A549 (cell line): ENCODE measurements around the gene MED12L. TPM values are rescaled to one million over a fixed set of nuclear protein-coding genes. Genes with fewer than 3 reads are reported as not detected.

Experiments
- ATAC-seq, 2 experiments: fragments of 200-7000 bp in 1 of 2; fragments of >200 bp in 1 of 2; cut with Nextera tagmentation in 1 of 2; cut with Tn5 transposase in 1 of 2; 3 replicates each; pipeline versions ENCODE4 v1.8.0 to v1.9.1; 2018 to 2020; ENCODE audit warnings: mild to moderate bottlenecking in 1 of 2, moderate library complexity in 1 of 2
- CTCF ChIA-PET: fragments of 300-600 bp; sonication (Branson Sonifier 250); formaldehyde crosslinking; extraction: SDS; loops from one replicate; lab custom pipeline; 2021; ENCODE audit warnings: antibody characterized with exemption, inconsistent platforms; lab: Yijun Ruan, JAX
- POLR2A ChIA-PET: fragments of 350-600 bp; formaldehyde crosslinking; extraction: SDS; loops from one replicate; lab custom pipeline; 2021; ENCODE audit warnings: antibody characterized with exemption, inconsistent platforms; lab: Yijun Ruan, JAX
- DNase-seq, 2 experiments: peaks; one replicate each; pipeline versions ENCODE4 v3.0.0 to v3.0.0-alpha.2; 2011 to 2016; ENCODE audit warnings: low read depth in 1 of 2, low spot score in 1 of 2
- FAIRE-seq: peaks from 2 replicates; lab custom pipeline; 2011; peaks lifted over from hg19 to GRCh38; lab: Jason Lieb, UNC
- H3K27ac ChIP-seq, 2 experiments: fragments of >200 bp; sonication (Bioruptor Twin); formaldehyde crosslinking; 3 replicates each; pipeline ENCODE4 v1.5.1; 2016 to 2017
- H3K4me1 ChIP-seq: fragments of >200 bp; sonication (Bioruptor Twin); formaldehyde crosslinking; 3 replicates; pipeline ENCODE4 v1.6.1; 2016
- H3K4me2 ChIP-seq: fragments of >200 bp; sonication (Bioruptor Twin); formaldehyde crosslinking; 3 replicates; pipeline ENCODE4 v1.6.1; 2016
- H3K4me3 ChIP-seq: fragments of >200 bp; sonication (Bioruptor Twin); formaldehyde crosslinking; 3 replicates; pipeline ENCODE4 v1.5.1; 2016
- H3K9me3 ChIP-seq: fragments of >200 bp; sonication (Bioruptor Twin); formaldehyde crosslinking; 3 replicates; pipeline ENCODE4 v1.6.1; 2016
- BHLHE40 ChIP-seq: IDR thresholded peaks from 2 replicates; pipeline ENCODE4 v1.6.1; 2012; ENCODE audit warnings: low read depth, low read length, inconsistent platforms
- EHMT2 ChIP-seq: fragments of 200-600 bp; sonication (generic); IDR thresholded peaks from 2 replicates; pipeline ENCODE4 v1.6.1; 2016; ENCODE audit warnings: antibody characterized with exemption, low read depth, mild to moderate bottlenecking, moderate library complexity
- ELK1 ChIP-seq: fragments of 150-350 bp; IDR thresholded peaks from 2 replicates; pipeline ENCODE4 v1.6.1; 2014; ENCODE audit warnings: low read depth, mild to moderate bottlenecking, low read length
- EP300 ChIP-seq, 2 experiments: fragments of >200 bp; sonication (Bioruptor Twin); formaldehyde crosslinking; IDR thresholded peaks; 2 replicates in 1 of 2; 3 replicates in 1 of 2; pipeline ENCODE4 v1.6.1; 2016 to 2017
- HDAC2 ChIP-seq: fragments of 200-600 bp; sonication (generic); IDR thresholded peaks from 2 replicates; pipeline ENCODE4 v1.6.1; 2016
- HEYL ChIP-seq: fragments of 250-450 bp; sonication (Bioruptor Pico); IDR thresholded peaks from 2 replicates; pipeline ENCODE4 v1.8.0; 2021; ENCODE audit warnings: mild to moderate bottlenecking, moderate library complexity
- HMGXB4 ChIP-seq: fragments of 250-450 bp; sonication (Bioruptor Pico); IDR thresholded peaks from 2 replicates; pipeline ENCODE4 v1.5.0; 2021; ENCODE audit warnings: mild to moderate bottlenecking, moderate library complexity, borderline replicate concordance
- HOXA7 ChIP-seq: fragments of 250-450 bp; sonication (Bioruptor Pico); IDR thresholded peaks from 2 replicates; pipeline ENCODE4 v1.5.0; 2020; ENCODE audit warnings: mild to moderate bottlenecking, moderate library complexity
- JUN ChIP-seq, 2 experiments: fragments of >200 bp; sonication (Bioruptor Twin); formaldehyde crosslinking; IDR thresholded peaks; 2 replicates in 1 of 2; 3 replicates in 1 of 2; pipeline ENCODE4 v1.6.1; 2016 to 2017
- KDM1A ChIP-seq: fragments of 200-600 bp; sonication (generic); IDR thresholded peaks from 2 replicates; pipeline ENCODE4 v1.6.1; 2016; ENCODE audit warnings: low read depth, mild to moderate bottlenecking
- KDM5A ChIP-seq: fragments of 200-600 bp; sonication (generic); IDR thresholded peaks from 2 replicates; pipeline ENCODE4 v1.6.1; 2016; ENCODE audit warnings: antibody characterized with exemption, mild to moderate bottlenecking
- NFE2L2 ChIP-seq: fragments of 150-350 bp; conservative IDR thresholded peaks from 2 replicates; pipeline ENCODE4 v1.6.1; 2014; ENCODE audit warnings: low read length
- NR3C1 ChIP-seq: fragments of >200 bp; sonication (Bioruptor Twin); formaldehyde crosslinking; IDR thresholded peaks from 3 replicates; pipeline ENCODE4 v1.6.1; 2017
- POLR2A ChIP-seq: IDR thresholded peaks from 2 replicates; pipeline ENCODE4 v1.6.1; 2012; ENCODE audit warnings: mild to moderate bottlenecking, low read length
- REST ChIP-seq: fragments of 200-600 bp; sonication (generic); IDR thresholded peaks from 2 replicates; pipeline ENCODE4 v1.6.1; 2016; ENCODE audit warnings: antibody characterized with exemption, mild to moderate bottlenecking, moderate library complexity
- RFX5 ChIP-seq: fragments of 450-650 bp; IDR thresholded peaks from 2 replicates; pipeline ENCODE4 v1.7.1; 2014; ENCODE audit warnings: antibody characterized with exemption, mild to moderate bottlenecking, moderate library complexity
- SMC3 ChIP-seq: fragments of >200 bp; sonication (Bioruptor Twin); formaldehyde crosslinking; IDR thresholded peaks from 3 replicates; pipeline ENCODE4 v1.6.1; 2018; ENCODE audit warnings: inconsistent platforms
- SREBF2 ChIP-seq: fragments of 450-650 bp; IDR thresholded peaks from 2 replicates; pipeline ENCODE4 v1.6.1; 2014; ENCODE audit warnings: mild to moderate bottlenecking, moderate library complexity
- ZFP36 ChIP-seq: fragments of 450-650 bp; IDR thresholded peaks from 2 replicates; pipeline ENCODE4 v1.6.1; 2014; ENCODE audit warnings: borderline replicate concordance; ENCODE audit not compliant: partially characterized antibody
- ZNF302 ChIP-seq: fragments of 250-450 bp; sonication (Bioruptor Pico); IDR thresholded peaks from 2 replicates; pipeline ENCODE4 v1.9.0; 2021; ENCODE audit warnings: inconsistent platforms, mild to moderate bottlenecking, moderate library complexity
- WGBS: methylation state at CpG from one replicate; pipeline ENCODE4 v1.1.6; 2017; ENCODE audit errors: missing lambda C conversion rate; 5-methylcytosine and 5-hydroxymethylcytosine counted together
- polyA plus RNA-seq, 4 experiments: library from polyadenylated mRNA; depleted of rRNA in 3 of 4; stranded (reverse); fragments of >200 nt; fragmentation: RNase III in 1 of 4; extraction: RNeasy Plus Mini Kit Qiagen cat#74134 plus additional on column Dnase treatment in 1 of 4; gene quantifications; 2 replicates in 3 of 4; 3 replicates in 1 of 4; pipeline ENCODE4 v1.2.3, GENCODE V29; 2011 to 2017
- TF ChIP-seq, protein P1 (sequence below): IDR thresholded peaks from 2 replicates; pipeline ENCODE4 v1.6.1; 2012; ENCODE audit warnings: low read depth, borderline replicate concordance
- TF ChIP-seq, protein P2 (sequence below): fragments of >200 bp; sonication (Bioruptor Twin); formaldehyde crosslinking; IDR thresholded peaks from 3 replicates; pipeline ENCODE4 v1.5.1; 2016
- TF ChIP-seq, protein P3 (sequence below): IDR thresholded peaks from 2 replicates; pipeline ENCODE4 v1.6.1; 2012

The MED12L gene
- polyA plus RNA-seq, 2 of the 4 experiments (the other 2 are of a cell fraction), result 0.32 to 0.63 TPM

DNA sequence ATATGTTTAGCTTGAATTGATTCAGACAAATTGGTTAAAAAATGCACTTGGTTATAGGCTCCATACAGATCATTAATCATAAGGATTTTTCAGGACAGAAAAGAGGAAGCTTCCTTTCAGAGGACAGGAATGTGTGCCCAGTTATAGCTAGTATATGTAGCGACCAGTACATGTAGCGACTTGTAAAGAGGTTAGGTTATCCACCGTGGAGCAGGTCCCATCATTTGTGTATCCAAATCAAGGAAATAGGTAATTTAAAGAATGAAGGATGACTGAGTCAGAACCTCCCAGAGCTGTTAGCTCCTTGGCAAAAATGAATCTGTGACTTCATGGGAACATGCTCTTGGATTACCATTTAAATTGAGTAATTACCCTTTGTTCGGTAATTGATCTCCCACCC lies 314.9 kb downstream of the MED12L start:
- no peak overlapping the region for H3K4me3 ChIP-seq
- CTCF ChIA-PET, result no interaction called here
- H3K9me3 ChIP-seq, result no peaks in the 10 kb centered on the region
- POLR2A ChIA-PET, result no interaction called here
- FAIRE-seq (no peak), ATAC-seq (no peak), DNase-seq (no peak)
- TF ChIP-seq ZNF302 (CRISPR knock-in tag) (no peak), ZFP36 (no peak), HMGXB4 (CRISPR knock-in tag) (no peak), HOXA7 (CRISPR knock-in tag) (no peak), EP300 (IDR thresholded peaks at IDR 0.05) (no peak), SMC3 (no peak), HEYL (no peak), HDAC2 (no peak)
- TF ChIP-seq, protein P1, sequence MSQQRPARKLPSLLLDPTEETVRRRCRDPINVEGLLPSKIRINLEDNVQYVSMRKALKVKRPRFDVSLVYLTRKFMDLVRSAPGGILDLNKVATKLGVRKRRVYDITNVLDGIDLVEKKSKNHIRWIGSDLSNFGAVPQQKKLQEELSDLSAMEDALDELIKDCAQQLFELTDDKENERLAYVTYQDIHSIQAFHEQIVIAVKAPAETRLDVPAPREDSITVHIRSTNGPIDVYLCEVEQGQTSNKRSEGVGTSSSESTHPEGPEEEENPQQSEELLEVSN, result no peak
- TF ChIP-seq, protein P2, sequence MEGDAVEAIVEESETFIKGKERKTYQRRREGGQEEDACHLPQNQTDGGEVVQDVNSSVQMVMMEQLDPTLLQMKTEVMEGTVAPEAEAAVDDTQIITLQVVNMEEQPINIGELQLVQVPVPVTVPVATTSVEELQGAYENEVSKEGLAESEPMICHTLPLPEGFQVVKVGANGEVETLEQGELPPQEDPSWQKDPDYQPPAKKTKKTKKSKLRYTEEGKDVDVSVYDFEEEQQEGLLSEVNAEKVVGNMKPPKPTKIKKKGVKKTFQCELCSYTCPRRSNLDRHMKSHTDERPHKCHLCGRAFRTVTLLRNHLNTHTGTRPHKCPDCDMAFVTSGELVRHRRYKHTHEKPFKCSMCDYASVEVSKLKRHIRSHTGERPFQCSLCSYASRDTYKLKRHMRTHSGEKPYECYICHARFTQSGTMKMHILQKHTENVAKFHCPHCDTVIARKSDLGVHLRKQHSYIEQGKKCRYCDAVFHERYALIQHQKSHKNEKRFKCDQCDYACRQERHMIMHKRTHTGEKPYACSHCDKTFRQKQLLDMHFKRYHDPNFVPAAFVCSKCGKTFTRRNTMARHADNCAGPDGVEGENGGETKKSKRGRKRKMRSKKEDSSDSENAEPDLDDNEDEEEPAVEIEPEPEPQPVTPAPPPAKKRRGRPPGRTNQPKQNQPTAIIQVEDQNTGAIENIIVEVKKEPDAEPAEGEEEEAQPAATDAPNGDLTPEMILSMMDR, result no peak
- TF ChIP-seq, protein P3, sequence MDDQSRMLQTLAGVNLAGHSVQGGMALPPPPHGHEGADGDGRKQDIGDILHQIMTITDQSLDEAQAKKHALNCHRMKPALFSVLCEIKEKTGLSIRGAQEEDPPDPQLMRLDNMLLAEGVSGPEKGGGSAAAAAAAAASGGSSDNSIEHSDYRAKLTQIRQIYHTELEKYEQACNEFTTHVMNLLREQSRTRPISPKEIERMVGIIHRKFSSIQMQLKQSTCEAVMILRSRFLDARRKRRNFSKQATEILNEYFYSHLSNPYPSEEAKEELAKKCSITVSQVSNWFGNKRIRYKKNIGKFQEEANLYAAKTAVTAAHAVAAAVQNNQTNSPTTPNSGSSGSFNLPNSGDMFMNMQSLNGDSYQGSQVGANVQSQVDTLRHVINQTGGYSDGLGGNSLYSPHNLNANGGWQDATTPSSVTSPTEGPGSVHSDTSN, result no peak
- 84% methylated on average over 4 of the region's 4 CpGs for WGBS
- H3K4me2 ChIP-seq, result no peak overlapping the region
- no peaks in the 10 kb centered on the region for H3K4me1 ChIP-seq
- no peak overlapping the region for H3K27ac ChIP-seq

- ATAC-seq (no peak), FAIRE-seq (no peak), DNase-seq (no peak)
- WGBS, result 65% methylated on average over 3 of the region's 3 CpGs
- Histone ChIP-seq H3K4me1 (no peaks in the 10 kb centered on the region), H3K27ac (no peak overlapping the region), H3K4me2 (no peak overlapping the region), H3K4me3 (no peak overlapping the region)
- ChIA-PET CTCF (interaction anchor here (1.6 kb wide), 1 partner anchor 37 kb away, joined by 4 read pairs; no protein-coding TSS in a partner anchor), POLR2A (no interaction called here)
- TF ChIP-seq POLR2A (no peak), KDM1A (no peak), NFE2L2 (no peak), BHLHE40 (no peak), HDAC2 (no peak), HMGXB4 (CRISPR knock-in tag) (no peak), JUN (IDR thresholded peaks at IDR 0.05) (no peak), RFX5 (no peak), SREBF2 (no peak), NR3C1 (no peak), EHMT2 (no peak), REST (no peak), KDM5A (no peak), ELK1 (no peak)
- TF ChIP-seq, protein P3, result no peak
- TF ChIP-seq, protein P1, result no peak
- TF ChIP-seq, all 56 proteins: peak for 0
- no peaks in the 10 kb centered on the region for H3K9me3 ChIP-seq
These were observed 316.9 kb downstream of the MED12L start for GRCh38 chr3:151402349-151402748.
